Stomach (tissue), 9 donors: ENCODE data around the gene SLAMF7. TPM values are rescaled to one million over a fixed set of nuclear protein-coding genes. Genes with fewer than 3 reads are reported as not detected.

Experiments
- DNase-seq, 2 donors: peaks; one replicate each; pipeline versions ENCODE4 v3.0.0 to v3.0.0-alpha.2; 2013 to 2019
- H3K27ac ChIP-seq, 5 donors: fragments of 200-600 bp in 4 of 5; sonication (generic) in 4 of 5; one replicate each; pipeline ENCODE4 v1.5.1; 2013 to 2019; ENCODE audit warnings: mild to moderate bottlenecking in 1 of 5, moderate library complexity in 1 of 5
- H3K27me3 ChIP-seq, 3 donors: fragments of 200-600 bp; sonication (generic); one replicate each; pipeline ENCODE4 v1.5.1; 2017 to 2019; ENCODE audit warnings: mixed run types in 1 of 3
- H3K36me3 ChIP-seq, 4 donors: fragments of 200-600 bp; sonication (generic); 1 replicate in 3 of 4; 2 replicates in 1 of 4; pipeline ENCODE4 v1.5.1; 2016 to 2019
- H3K4me1 ChIP-seq, 4 donors: fragments of 200-600 bp; sonication (generic); one replicate each; pipeline ENCODE4 v1.5.1; 2016 to 2019
- H3K4me3 ChIP-seq, 4 donors: fragments of 200-600 bp; sonication (generic) in 3 of 4; one replicate each; pipeline ENCODE4 v1.5.1; 2016 to 2019; ENCODE audit warnings: mild to moderate bottlenecking in 1 of 4
- H3K9me3 ChIP-seq, 4 donors: fragments of 200-600 bp; sonication (generic); one replicate each; pipeline ENCODE4 v1.5.1; 2016 to 2019
- CTCF ChIP-seq, 7 experiments: fragments of 450-650 bp in 4 of 7; fragments of 200-600 bp in 3 of 7; sonication (generic) in 3 of 7; IDR thresholded peaks; one replicate each; pipeline ENCODE4 v1.5.1; 2016 to 2019; ENCODE audit warnings: antibody characterized with exemption in 7 of 7, control low read depth in 2 of 7, mild to moderate bottlenecking in 1 of 7
- EP300 ChIP-seq: sonication (generic); formaldehyde crosslinking; IDR thresholded peaks from one replicate; pipeline ENCODE4 v1.6.1; 2017; ENCODE audit warnings: antibody characterized with exemption
- POLR2A ChIP-seq, 4 donors: fragments of 450-650 bp; IDR thresholded peaks; one replicate each; pipeline ENCODE4 v1.6.1; 2016; ENCODE audit warnings: antibody characterized with exemption in 4 of 4, control low read depth in 2 of 4, mild to moderate bottlenecking in 1 of 4, moderate library complexity in 1 of 4
- POLR2AphosphoS5 ChIP-seq, 3 donors: sonication (generic); formaldehyde crosslinking; IDR thresholded peaks; one replicate each; pipeline ENCODE4 v1.6.1; 2016; ENCODE audit warnings: antibody characterized with exemption in 3 of 3
- WGBS, 5 donors: extraction: QIAGEN DNeasy Blood & Tissue Kit in 3 of 5; methylation state at CpG; one replicate each; pipeline versions ENCODE4 v1.1.5 to v1.1.7; 2013 to 2018; 5-methylcytosine and 5-hydroxymethylcytosine counted together
- intact Hi-C: fragments of 100-400 bp; cut with DNase I; formaldehyde crosslinking; loops from one replicate; pipeline ENCODE4 v1.15.1; 2023; ENCODE audit warnings: low total_unique reads
- polyA plus RNA-seq, 3 donors: library from polyadenylated mRNA; stranded (reverse); fragments of 200-250 nt; gene quantifications; one replicate each; pipeline ENCODE4 v1.2.3, GENCODE V29; 2013
- total RNA-seq, 5 donors: library from RNA; depleted of rRNA; stranded (reverse); fragments of >200 nt; gene quantifications; one replicate each; pipeline versions ENCODE4 v1.1.0 to v1.2.3, GENCODE V29; 2014 to 2016
- donor health status: healthy with polysubstance abuse.
- donor health status: Bipolar disorder and iron deficiency.
- donor health status: healthy.

SLAMF7 gene
- total and polyA plus RNA-seq, 8 donors, result 0.45 to 4.2 (median 2.0) TPM; not detected in 1

- H3K4me1 ChIP-seq, result peaks cover 0 to 17% (median 0%) of the 10 kb centered on the region in 4 donors
- intact Hi-C loops, result no loop called here
- 71 to 86% (median 76%) methylated on average over 4 of the region's 4 CpGs for WGBS, 5 donors
- peaks cover 0 to 4% (median 0%) of the 10 kb centered on the region in 3 donors for H3K27me3 ChIP-seq
- H3K9me3 ChIP-seq, result no peaks in the 10 kb centered on the region
- DNase-seq, result no peak
- TF ChIP-seq POLR2A (IDR thresholded peaks at IDR 0.05) (no peak), POLR2AphosphoS5 (IDR thresholded peaks at IDR 0.05) (no peak), CTCF (IDR thresholded peaks at IDR 0.05) (no peak)
- H3K36me3 ChIP-seq, result no peaks in the 10 kb centered on the region
- H3K4me3 ChIP-seq, result no peak overlapping the region
- peak overlapping the region in 2 of 5 donors; percentile 75 to 78 for H3K27ac ChIP-seq
These were observed 30.2 kb upstream of the SLAMF7 start for GRCh38 chr1:160708801-160709200.

- H3K27me3 ChIP-seq, result peaks cover 0 to 4% (median 0%) of the 10 kb centered on the region in 3 donors
- intact Hi-C loops, result no loop called here
- 30 to 83% (median 65%) methylated on average over 1 of the region's 1 CpG for WGBS, 5 donors
- H3K27ac ChIP-seq, result peak overlapping the region in 2 of 5 donors; percentile 75 to 78
- peak overlapping the region in 2 of 4 donors; percentile 34 to 40 for H3K4me3 ChIP-seq
- no peak for TF ChIP-seq POLR2AphosphoS5 (IDR thresholded peaks at IDR 0.05)
- no peak for TF ChIP-seq CTCF (IDR thresholded peaks at IDR 0.05)
- TF ChIP-seq EP300, result no peak
- DNase-seq, result no peak
- H3K4me1 ChIP-seq, result peaks cover 0 to 15% (median 0%) of the 10 kb centered on the region in 4 donors
- H3K36me3 ChIP-seq, result no peaks in the 10 kb centered on the region
- no peaks in the 10 kb centered on the region for H3K9me3 ChIP-seq
These were observed 29.3 kb upstream of the SLAMF7 start for GRCh38 chr1:160709715-160710114.

- TF ChIP-seq POLR2AphosphoS5 (IDR thresholded peaks at IDR 0.05), result no peak
- no peak for TF ChIP-seq CTCF (IDR thresholded peaks at IDR 0.05)
- TF ChIP-seq POLR2A (IDR thresholded peaks at IDR 0.05), result no peak
- no peak for TF ChIP-seq EP300
- intact Hi-C loops, result no loop called here
- Histone ChIP-seq H3K27me3 (peaks cover 0 to 4% (median 0%) of the 10 kb centered on the region in 3 donors), H3K9me3 (no peaks in the 10 kb centered on the region), H3K4me1 (peaks cover 0 to 6% (median 0%) of the 10 kb centered on the region in 4 donors), H3K36me3 (no peaks in the 10 kb centered on the region), H3K4me3 (peak overlapping the region in 3 of 4 donors; percentile 30 to 40 (median 34)), H3K27ac (peak overlapping the region in 4 of 5 donors; percentile 7 to 78 (median 60))
- no peak for DNase-seq
- WGBS, 5 donors, result 64 to 76% (median 70%) methylated on average over 4 of the region's 4 CpGs
These were observed 28.4 kb upstream of the SLAMF7 start for GRCh38 chr1:160710517-160711252.

GRCh38 chr1:160711276-160711601, 27.8 kb upstream of the SLAMF7 start:
- Histone ChIP-seq H3K4me3 (peak overlapping the region in 3 of 4 donors; percentile 30 to 40 (median 34)), H3K27ac (peak overlapping the region in 4 of 5 donors; percentile 46 to 78 (median 62))

More at GRCh38 chr1:160711276-160711601, 27.8 kb upstream of the SLAMF7 start:
- H3K4me1 ChIP-seq, result peaks cover 0 to under 1% (median 0%) of the 10 kb centered on the region in 4 donors
- no peaks in the 10 kb centered on the region for H3K36me3 ChIP-seq
- H3K27me3 ChIP-seq, result peaks cover 0 to 4% (median 0%) of the 10 kb centered on the region in 3 donors
- WGBS, 5 donors, result 65 to 78% (median 65%) methylated on average over 2 of the region's 2 CpGs
- no peak for TF ChIP-seq POLR2AphosphoS5 (IDR thresholded peaks at IDR 0.05)
- TF ChIP-seq POLR2A (IDR thresholded peaks at IDR 0.05), result no peak
- TF ChIP-seq CTCF (IDR thresholded peaks at IDR 0.05), result no peak
- TF ChIP-seq EP300, result no peak
- H3K9me3 ChIP-seq, result no peaks in the 10 kb centered on the region
- no peak for DNase-seq
- intact Hi-C loops, result no loop called here
